Kidney (tissue), 14 donors: ENCODE data around the gene PAK1. TPM values are rescaled to one million over a fixed set of nuclear protein-coding genes. Genes with fewer than 3 reads are reported as not detected.

Experiments
- DNase-seq, 5 donors: peaks; one replicate each; pipeline ENCODE4 v3.0.0-alpha.2; 2013 to 2020
- FAIRE-seq: peaks from 2 replicates; lab custom pipeline; 2012; peaks lifted over from hg19 to GRCh38; lab: Jason Lieb, UNC
- H3K27ac ChIP-seq, 2 donors: one replicate each; pipeline ENCODE4 v1.7.0; 2013; ENCODE audit warnings: low read depth in 2 of 2, low read length in 2 of 2, inconsistent platforms in 1 of 2
- H3K27me3 ChIP-seq: one replicate; pipeline ENCODE4 v1.7.1; 2013; ENCODE audit warnings: low read length, inconsistent platforms; ENCODE audit not compliant: control insufficient read depth, insufficient read depth
- H3K36me3 ChIP-seq, 3 donors: one replicate each; pipeline versions ENCODE4 v1.7.0 to v1.7.1; 2013; ENCODE audit warnings: low read length in 3 of 3, control low read depth in 1 of 3, inconsistent platforms in 1 of 3; ENCODE audit not compliant: insufficient read depth in 3 of 3, control insufficient read depth in 2 of 3
- H3K4me1 ChIP-seq, 3 donors: one replicate each; pipeline versions ENCODE4 v1.7.0 to v1.7.1; 2013; ENCODE audit warnings: low read length in 3 of 3, inconsistent platforms in 1 of 3, low read depth in 1 of 3; ENCODE audit not compliant: control insufficient read depth in 2 of 3, insufficient read depth in 2 of 3
- H3K4me3 ChIP-seq, 3 donors: one replicate each; pipeline versions ENCODE4 v1.7.0 to v1.8.1; 2013; ENCODE audit warnings: low read length in 3 of 3, control low read depth in 1 of 3, inconsistent platforms in 1 of 3
- H3K9ac ChIP-seq, 3 donors: one replicate each; pipeline versions ENCODE4 v1.7.0 to v1.7.1; 2013; ENCODE audit warnings: low read length in 3 of 3, control low read depth in 1 of 3, inconsistent platforms in 1 of 3
- H3K9me3 ChIP-seq, 3 donors: one replicate each; pipeline versions ENCODE4 v1.7.0 to v1.7.1; 2013; ENCODE audit warnings: low read length in 3 of 3, control low read depth in 1 of 3, inconsistent platforms in 1 of 3; ENCODE audit not compliant: control insufficient read depth in 2 of 3, insufficient read depth in 1 of 3
- intact Hi-C: fragments of 100-400 bp; cut with DNase I; formaldehyde crosslinking; loops from one replicate; pipeline ENCODE4 v1.11.1; 2022
- polyA plus RNA-seq: library from polyadenylated mRNA; stranded (reverse); fragments of 350-450 nt; fragmentation: Illumina TruSeq; extraction: RNeasy Lipid Tissue Mini Kit (QIAGEN cat#74804); gene quantifications from one replicate; pipeline ENCODE4 v1.2.3, GENCODE V29; 2014; ENCODE audit warnings: low read depth, low replicate concordance; ENCODE audit not compliant: insufficient read depth
- total RNA-seq: library from RNA; stranded (reverse); fragmentation: NEBNext Ultra II Directional; extraction: Animal tissue kit (Norgen Biotek cat#: 25700); gene quantifications from one replicate; pipeline ENCODE4 v1.2.1, GENCODE V29; 2021
- TF ChIP-seq, protein P1 (sequence below): IDR thresholded peaks from 3 replicates; pipeline ENCODE4 v1.5.1; 2012; ENCODE audit warnings: mild to moderate bottlenecking, moderate library complexity, borderline replicate concordance; ENCODE audit not compliant: insufficient read depth; ENCODE audit errors: extremely low read depth
- donor health status: control.
- donor health status: control.
- donor health status: control.
- donor health status: control.
- donor health status: control.
- donor health status: DM: yes; HTN: yes; CAD: no.
- donor health status: Normal renal cell carcinoma (clear cell type).

PAK1 gene
- total and polyA plus RNA-seq, 2 donors from 2014 or later: 22.2 to 29.1 TPM

DNA sequence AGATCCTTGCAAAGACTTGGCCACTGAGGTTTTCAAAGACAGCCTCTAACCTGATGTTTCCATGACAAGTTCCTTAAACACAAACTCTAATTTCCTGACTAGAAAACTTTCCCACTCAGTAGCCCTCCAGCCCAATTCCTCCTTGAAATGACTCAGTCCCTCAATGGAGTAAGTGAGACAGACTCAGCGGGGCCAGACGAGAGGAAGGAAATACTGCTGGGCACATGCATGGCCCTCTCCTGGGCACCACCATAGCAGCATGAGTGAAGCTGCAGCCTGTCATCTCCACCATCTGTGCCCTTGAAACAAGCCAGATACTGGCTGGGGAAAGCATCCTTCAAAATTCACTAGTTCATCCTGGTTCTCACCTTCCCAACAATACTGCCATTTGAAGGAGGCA lies 96.2 kb downstream of the PAK1 start:
- FAIRE-seq (no peak), DNase-seq (no peak)
- intact Hi-C loops: no loop called here
- peaks cover 0 to 6% (median 5%) of the 10 kb centered on the region in 3 donors for H3K4me1 ChIP-seq
- no peak overlapping the region for H3K4me3 ChIP-seq
- H3K27ac ChIP-seq: no peak overlapping the region
- H3K27me3 ChIP-seq: no peaks in the 10 kb centered on the region
- H3K9ac ChIP-seq: no peak overlapping the region
- H3K36me3 ChIP-seq: peaks cover 0 to 4% (median 2%) of the 10 kb centered on the region in 3 donors
- no peaks in the 10 kb centered on the region for H3K9me3 ChIP-seq
- TF ChIP-seq, protein P1, sequence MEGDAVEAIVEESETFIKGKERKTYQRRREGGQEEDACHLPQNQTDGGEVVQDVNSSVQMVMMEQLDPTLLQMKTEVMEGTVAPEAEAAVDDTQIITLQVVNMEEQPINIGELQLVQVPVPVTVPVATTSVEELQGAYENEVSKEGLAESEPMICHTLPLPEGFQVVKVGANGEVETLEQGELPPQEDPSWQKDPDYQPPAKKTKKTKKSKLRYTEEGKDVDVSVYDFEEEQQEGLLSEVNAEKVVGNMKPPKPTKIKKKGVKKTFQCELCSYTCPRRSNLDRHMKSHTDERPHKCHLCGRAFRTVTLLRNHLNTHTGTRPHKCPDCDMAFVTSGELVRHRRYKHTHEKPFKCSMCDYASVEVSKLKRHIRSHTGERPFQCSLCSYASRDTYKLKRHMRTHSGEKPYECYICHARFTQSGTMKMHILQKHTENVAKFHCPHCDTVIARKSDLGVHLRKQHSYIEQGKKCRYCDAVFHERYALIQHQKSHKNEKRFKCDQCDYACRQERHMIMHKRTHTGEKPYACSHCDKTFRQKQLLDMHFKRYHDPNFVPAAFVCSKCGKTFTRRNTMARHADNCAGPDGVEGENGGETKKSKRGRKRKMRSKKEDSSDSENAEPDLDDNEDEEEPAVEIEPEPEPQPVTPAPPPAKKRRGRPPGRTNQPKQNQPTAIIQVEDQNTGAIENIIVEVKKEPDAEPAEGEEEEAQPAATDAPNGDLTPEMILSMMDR: no peak

DNA sequence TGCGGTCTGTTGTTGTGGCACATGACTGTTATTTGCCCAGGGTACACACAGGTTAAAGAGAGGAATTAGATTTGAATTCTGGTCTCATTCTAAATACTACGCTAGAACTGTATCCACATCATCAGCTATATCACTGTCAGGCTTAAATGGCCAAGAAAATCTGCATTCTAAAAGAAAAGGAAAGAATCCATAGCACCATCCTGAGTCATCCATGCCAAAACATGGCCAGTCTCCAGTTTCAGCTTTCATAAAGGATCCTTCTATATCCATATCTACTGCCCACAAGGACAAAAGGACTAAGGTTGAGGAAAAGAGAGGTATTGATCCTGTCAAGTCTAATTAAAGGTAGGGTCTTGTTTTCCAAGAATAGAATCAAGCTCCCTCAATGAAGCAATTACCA lies 98.8 kb downstream of the PAK1 start:
- peaks cover 0 to 5% (median 4%) of the 10 kb centered on the region in 3 donors for H3K36me3 ChIP-seq
- no peaks in the 10 kb centered on the region for H3K9me3 ChIP-seq
- H3K27ac ChIP-seq: no peak overlapping the region
- peaks cover 0 to 4% (median 2%) of the 10 kb centered on the region in 3 donors for H3K4me1 ChIP-seq
- no peak for FAIRE-seq
- TF ChIP-seq, protein P1: no peak
- intact Hi-C loops: no loop called here
- no peaks in the 10 kb centered on the region for H3K27me3 ChIP-seq
- no peak overlapping the region for H3K4me3 ChIP-seq
- DNase-seq: no peak
- no peak overlapping the region for H3K9ac ChIP-seq

DNA sequence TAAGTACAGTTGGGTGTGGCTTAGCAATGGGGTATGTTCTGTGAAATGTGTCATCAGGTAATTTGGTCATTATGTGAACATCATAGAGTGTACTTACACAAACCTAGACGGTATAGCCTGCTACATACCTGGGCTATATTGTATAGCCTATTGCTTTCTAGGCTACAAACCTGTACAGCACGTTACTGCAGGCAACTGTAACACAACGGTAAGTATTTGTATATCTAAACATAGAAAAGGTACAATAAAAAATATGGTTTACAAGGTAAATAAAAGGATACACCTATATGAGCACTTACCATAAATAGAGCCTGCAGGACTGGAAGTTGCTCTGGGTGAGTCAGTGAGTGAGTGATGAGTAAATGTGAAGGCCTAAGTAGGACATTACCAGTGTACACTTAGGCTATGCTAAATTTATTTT lies 99.3 kb downstream of the PAK1 start:
- Histone ChIP-seq H3K9ac (no peak overlapping the region), H3K4me3 (no peak overlapping the region), H3K9me3 (no peaks in the 10 kb centered on the region), H3K4me1 (peaks cover 0 to 4% (median 2%) of the 10 kb centered on the region in 3 donors), H3K36me3 (peaks cover 0 to 5% (median 4%) of the 10 kb centered on the region in 3 donors), H3K27me3 (no peaks in the 10 kb centered on the region), H3K27ac (no peak overlapping the region)
- FAIRE-seq (no peak), DNase-seq (no peak)
- TF ChIP-seq, protein P1: no peak
- intact Hi-C loops: no loop called here

DNA sequence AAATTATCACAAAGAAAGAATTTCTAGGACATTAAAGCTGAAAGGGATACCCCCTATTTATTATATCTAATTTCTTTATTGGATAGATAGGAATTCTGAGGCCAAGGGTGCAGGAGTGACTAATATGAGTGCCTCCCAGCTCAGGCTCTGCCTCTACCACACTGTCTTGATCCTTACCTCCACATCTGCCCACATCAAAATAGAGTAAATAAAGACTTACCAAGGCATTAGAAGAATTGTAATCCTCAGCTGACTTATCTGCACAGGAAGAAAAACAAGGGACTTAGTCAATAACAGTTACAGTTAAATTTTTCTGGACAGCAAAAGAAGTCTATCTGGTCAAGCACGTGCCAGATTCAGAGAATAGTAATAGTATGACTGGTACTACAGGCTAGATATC lies 99.8 kb downstream of the PAK1 start:
- intact Hi-C loops: no loop called here
- H3K4me1 ChIP-seq: peaks cover 0 to 4% (median 2%) of the 10 kb centered on the region in 3 donors
- H3K36me3 ChIP-seq: peaks cover 0 to 5% (median 4%) of the 10 kb centered on the region in 3 donors
- DNase-seq: no peak
- H3K4me3 ChIP-seq: no peak overlapping the region
- FAIRE-seq: no peak
- H3K27ac ChIP-seq: no peak overlapping the region
- H3K9ac ChIP-seq: no peak overlapping the region
- H3K27me3 ChIP-seq: no peaks in the 10 kb centered on the region
- no peaks in the 10 kb centered on the region for H3K9me3 ChIP-seq
- TF ChIP-seq, protein P1: no peak
